ENCODE data around the gene FAM174A. TPM values are rescaled to one million over a fixed set of nuclear protein-coding genes. Genes with fewer than 3 reads are reported as not detected.

FAM174A gene
- total RNA-seq = 16.6 TPM

- peak; percentile 98 for DNase-seq (ENCODE audit: low spot score)
Measured at GRCh38 chr5:100535060-100536005, at the start of gene FAM174A. Gene FAM174A (plus strand): TSS chr5:100535374. CDS start chr5:100535531, 157 bp downstream.

GRCh38 chr5:100493996-100494395, 41.2 kb upstream of the FAM174A start:
- no peak for DNase-seq (ENCODE audit: low spot score)

GRCh38 chr5:100496296-100496695, 38.9 kb upstream of the FAM174A start:
- no peak for DNase-seq (ENCODE audit: low spot score)

- no peak for DNase-seq (ENCODE audit: low spot score)
Measured at GRCh38 chr5:100502684-100503083, 32.5 kb upstream of the FAM174A start.

GRCh38 chr5:100505984-100506670, 29.0 kb upstream of the FAM174A start:
- no peak for DNase-seq (ENCODE audit: low spot score)

- DNase-seq (ENCODE audit: low spot score) = no peak
Measured at GRCh38 chr5:100516285-100516684, 18.9 kb upstream of the FAM174A start.

GRCh38 chr5:100517301-100517974, 17.7 kb upstream of the FAM174A start:
- no peak for DNase-seq (ENCODE audit: low spot score)

- DNase-seq (ENCODE audit: low spot score) = no peak
Measured at GRCh38 chr5:100518377-100518776, 16.8 kb upstream of the FAM174A start.

GRCh38 chr5:100519075-100519474, 16.1 kb upstream of the FAM174A start:
- DNase-seq (ENCODE audit: low spot score) = no peak

- DNase-seq (ENCODE audit: low spot score) = no peak
Measured at GRCh38 chr5:100520348-100520747, 14.8 kb upstream of the FAM174A start.

GRCh38 chr5:100537946-100538345, 2.8 kb downstream of the FAM174A start:
- DNase-seq (ENCODE audit: low spot score) = no peak

- no peak for DNase-seq (ENCODE audit: low spot score)
Measured at GRCh38 chr5:100539519-100539918, 4.3 kb downstream of the FAM174A start.

GRCh38 chr5:100542086-100542485, 6.9 kb downstream of the FAM174A start:
- DNase-seq (ENCODE audit: low spot score) = no peak

- DNase-seq (ENCODE audit: low spot score) = no peak
Measured at GRCh38 chr5:100546001-100546400, 10.8 kb downstream of the FAM174A start.

GRCh38 chr5:100550531-100551051, 15.4 kb downstream of the FAM174A start:
- DNase-seq (ENCODE audit: low spot score) = no peak

- no peak for DNase-seq (ENCODE audit: low spot score)
Measured at GRCh38 chr5:100551183-100551582, 16.0 kb downstream of the FAM174A start.

- no peak for DNase-seq (ENCODE audit: low spot score)
Measured at GRCh38 chr5:100553209-100553608, 18.0 kb downstream of the FAM174A start.

- DNase-seq (ENCODE audit: low spot score) = no peak
Measured at GRCh38 chr5:100560860-100561259, 25.7 kb downstream of the FAM174A start.

GRCh38 chr5:100562821-100563220, 27.6 kb downstream of the FAM174A start:
- DNase-seq (ENCODE audit: low spot score) = no peak

GRCh38 chr5:100566382-100567141, 31.4 kb downstream of the FAM174A start:
- no peak for DNase-seq (ENCODE audit: low spot score)

GRCh38 chr5:100574716-100575115, 39.5 kb downstream of the FAM174A start:
- no peak for DNase-seq (ENCODE audit: low spot score)
